SK-N-SH treated with all-trans-retinoic acid at 6 μM for 48 hours (cell line): ENCODE data around the gene TNFSF11.

Experiments
- RARB ChIP-seq: fragments of 250-450 bp; sonication (Bioruptor Pico); IDR thresholded peaks from 2 replicates; pipeline ENCODE4 v1.8.0; 2021; ENCODE audit warnings: mild to moderate bottlenecking, moderate library complexity
- ZFP3 ChIP-seq: fragments of 250-450 bp; sonication (Bioruptor Pico); IDR thresholded peaks from 2 replicates; pipeline ENCODE4 v1.5.0; 2020; ENCODE audit warnings: mild to moderate bottlenecking, moderate library complexity
- ZFP30 ChIP-seq: fragments of 450-650 bp; formaldehyde crosslinking; IDR thresholded peaks from 2 replicates; pipeline ENCODE4 v1.5.0; 2022; ENCODE audit warnings: mild to moderate bottlenecking, moderate library complexity
- ZNF8 ChIP-seq: fragments of 450-650 bp; formaldehyde crosslinking; IDR thresholded peaks from 2 replicates; pipeline ENCODE4 v1.5.0; 2020; ENCODE audit warnings: mild to moderate bottlenecking, moderate library complexity
- TF ChIP-seq, protein P1 (sequence below): fragments of 250-450 bp; sonication (Bioruptor Pico); IDR thresholded peaks from 2 replicates; pipeline ENCODE4 v1.5.1; 2020; ENCODE audit warnings: low read depth, mild to moderate bottlenecking, moderate library complexity

- TF ChIP-seq ZNF8 (CRISPR knock-in tag) (no peak), RARB (no peak), ZFP30 (CRISPR knock-in tag) (no peak), ZFP3 (CRISPR knock-in tag) (no peak)
- TF ChIP-seq, protein P1, sequence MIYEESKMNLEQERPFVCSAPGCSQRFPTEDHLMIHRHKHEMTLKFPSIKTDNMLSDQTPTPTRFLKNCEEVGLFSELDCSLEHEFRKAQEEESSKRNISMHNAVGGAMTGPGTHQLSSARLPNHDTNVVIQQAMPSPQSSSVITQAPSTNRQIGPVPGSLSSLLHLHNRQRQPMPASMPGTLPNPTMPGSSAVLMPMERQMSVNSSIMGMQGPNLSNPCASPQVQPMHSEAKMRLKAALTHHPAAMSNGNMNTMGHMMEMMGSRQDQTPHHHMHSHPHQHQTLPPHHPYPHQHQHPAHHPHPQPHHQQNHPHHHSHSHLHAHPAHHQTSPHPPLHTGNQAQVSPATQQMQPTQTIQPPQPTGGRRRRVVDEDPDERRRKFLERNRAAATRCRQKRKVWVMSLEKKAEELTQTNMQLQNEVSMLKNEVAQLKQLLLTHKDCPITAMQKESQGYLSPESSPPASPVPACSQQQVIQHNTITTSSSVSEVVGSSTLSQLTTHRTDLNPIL, result no peak
These were observed 69.1 kb downstream of the TNFSF11 start for GRCh38 chr13:42643076-42643475.
